Activated gamma-delta T cell treated with Interleukin-2 at 50 U/mL for 16 hours (primary cell): Measurements from ENCODE around the gene ALG3.
"Not testable (repeated sequence)": the region's sequence is repeated elsewhere in the genome, so short reads cannot be mapped to it uniquely, and the experiment has no call there.

Experiments
- DNase-seq: peaks from one replicate; pipeline ENCODE4 v3.0.0-alpha.2; 2020

ALG3 gene

GRCh38 chr3:184248454-184249411 lies at the start of gene ALG3:
TSS of gene ALG3 (minus strand) at chr3:184248962. CDS start at chr3:184248940, 22 bp downstream.
- peak; percentile 86 for DNase-seq

- DNase-seq = no peak
These were observed 47.9 kb upstream of the ALG3 start for GRCh38 chr3:184296616-184297015.

GRCh38 chr3:184295771-184296170 lies 47.0 kb upstream of the ALG3 start:
- no peak for DNase-seq

- no peak for DNase-seq
These were observed 43.1 kb upstream of the ALG3 start for GRCh38 chr3:184291738-184292445.

GRCh38 chr3:184291044-184291737 lies 42.4 kb upstream of the ALG3 start:
- no peak for DNase-seq

GRCh38 chr3:184290331-184290730 lies 41.6 kb upstream of the ALG3 start:
- no peak for DNase-seq

GRCh38 chr3:184289426-184289938 lies 40.7 kb upstream of the ALG3 start:
- peak; percentile 54 for DNase-seq

GRCh38 chr3:184284696-184285095 lies 35.9 kb upstream of the ALG3 start:
- no peak for DNase-seq

- no peak for DNase-seq
These were observed 34.9 kb upstream of the ALG3 start for GRCh38 chr3:184283681-184284080.

- DNase-seq = no peak
These were observed 34.2 kb upstream of the ALG3 start for GRCh38 chr3:184282941-184283340.

GRCh38 chr3:184277366-184277765 lies 28.6 kb upstream of the ALG3 start:
- DNase-seq = no peak

GRCh38 chr3:184275961-184276910 lies 27.5 kb upstream of the ALG3 start, which contains the start of gene ECE2:
TSS of gene ECE2 (plus strand) at chr3:184276022. CDS start at chr3:184276154, 132 bp downstream.
- no peak for DNase-seq

- DNase-seq = no peak
These were observed 26.6 kb upstream of the ALG3 start for GRCh38 chr3:184275381-184275701.

- no peak for DNase-seq
These were observed 23.5 kb upstream of the ALG3 start for GRCh38 chr3:184272269-184272668.

- DNase-seq = not testable (repeated sequence)
These were observed 18.5 kb upstream of the ALG3 start for GRCh38 chr3:184267249-184267648.

GRCh38 chr3:184262764-184263179 lies 14.0 kb upstream of the ALG3 start:
- DNase-seq = no peak

GRCh38 chr3:184261854-184262763 lies 13.3 kb upstream of the ALG3 start:
- DNase-seq = no peak

GRCh38 chr3:184261270-184261853 lies 12.6 kb upstream of the ALG3 start, which contains the start of gene CAMK2N2:
TSS of gene CAMK2N2 (minus strand) at chr3:184261553. CDS start at chr3:184261285, 268 bp downstream.
- peak; percentile 38 for DNase-seq

- DNase-seq = no peak
These were observed 12.0 kb upstream of the ALG3 start for GRCh38 chr3:184260724-184261269.
